ENCODE results near the gene PTPRG. TPM values are rescaled to one million over a fixed set of nuclear protein-coding genes. Genes with fewer than 3 reads are reported as not detected.

Gene PTPRG
- total and polyA plus RNA-seq, 2 experiments from 2014 or later: 8.5 to 34.9 TPM

GRCh38 chr3:62132027-62132602 is 570.7 kb downstream of the PTPRG start:
- WGBS (ENCODE audit: low lambda C conversion rate, missing lambda C conversion rate): 90% methylated on average over 3 of the region's 3 CpGs
- Histone ChIP-seq H3K27ac (no peak overlapping the region), H3K9me2 (replicated peaks; ENCODE audit: insufficient read depth) (no peaks in the 10 kb centered on the region), H3K4me1 (ENCODE audit: insufficient read depth) (peaks cover 4% of the 10 kb centered on the region), H3K36me3 (replicated peaks; ENCODE audit: insufficient read depth, low read depth) (no peaks in the 10 kb centered on the region), H3K9me3 (ENCODE audit: low read depth) (no peaks in the 10 kb centered on the region), H2AFZ (no peak overlapping the region), H4K20me1 (ENCODE audit: insufficient read depth, poor library complexity, severe bottlenecking) (no peaks in the 10 kb centered on the region), H3K4me3 (no peak overlapping the region), H3K4me2 (no peak overlapping the region), H3K79me2 (no peaks in the 10 kb centered on the region), H3K27me3 (no peaks in the 10 kb centered on the region)
- TF ChIP-seq, protein P1, sequence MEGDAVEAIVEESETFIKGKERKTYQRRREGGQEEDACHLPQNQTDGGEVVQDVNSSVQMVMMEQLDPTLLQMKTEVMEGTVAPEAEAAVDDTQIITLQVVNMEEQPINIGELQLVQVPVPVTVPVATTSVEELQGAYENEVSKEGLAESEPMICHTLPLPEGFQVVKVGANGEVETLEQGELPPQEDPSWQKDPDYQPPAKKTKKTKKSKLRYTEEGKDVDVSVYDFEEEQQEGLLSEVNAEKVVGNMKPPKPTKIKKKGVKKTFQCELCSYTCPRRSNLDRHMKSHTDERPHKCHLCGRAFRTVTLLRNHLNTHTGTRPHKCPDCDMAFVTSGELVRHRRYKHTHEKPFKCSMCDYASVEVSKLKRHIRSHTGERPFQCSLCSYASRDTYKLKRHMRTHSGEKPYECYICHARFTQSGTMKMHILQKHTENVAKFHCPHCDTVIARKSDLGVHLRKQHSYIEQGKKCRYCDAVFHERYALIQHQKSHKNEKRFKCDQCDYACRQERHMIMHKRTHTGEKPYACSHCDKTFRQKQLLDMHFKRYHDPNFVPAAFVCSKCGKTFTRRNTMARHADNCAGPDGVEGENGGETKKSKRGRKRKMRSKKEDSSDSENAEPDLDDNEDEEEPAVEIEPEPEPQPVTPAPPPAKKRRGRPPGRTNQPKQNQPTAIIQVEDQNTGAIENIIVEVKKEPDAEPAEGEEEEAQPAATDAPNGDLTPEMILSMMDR (IDR thresholded peaks at IDR 0.05; ENCODE audit: poor library complexity): no peak
- TF ChIP-seq EZH2phosphoT487 (IDR thresholded peaks at IDR 0.05; ENCODE audit: low read depth, severe bottlenecking, unreplicated experiment) (no peak), EZH2 (IDR thresholded peaks at IDR 0.05; ENCODE audit: borderline replicate concordance) (no peak)
- DNase-seq (ENCODE audit: low spot score): no peak

DNA sequence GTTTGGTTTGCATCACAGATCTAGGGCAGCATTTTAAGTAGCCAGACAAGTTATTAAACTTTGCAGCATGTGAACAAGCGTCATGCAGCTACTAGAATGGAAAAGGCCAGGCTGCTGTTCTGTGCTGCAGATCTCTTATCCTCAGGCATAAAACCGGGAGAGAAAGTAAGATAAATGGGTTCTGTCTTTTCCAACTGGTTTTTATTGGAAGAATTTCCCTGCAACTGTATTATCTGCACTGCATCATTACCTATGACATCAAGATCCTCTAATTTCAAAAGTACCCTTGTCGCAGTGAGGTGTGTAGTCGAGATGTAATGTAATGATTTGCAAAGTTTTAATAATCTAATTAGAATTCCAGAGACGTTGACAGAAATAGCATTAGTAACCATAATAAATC is 571.6 kb downstream of the PTPRG start:
- Histone ChIP-seq H3K27me3 (no peaks in the 10 kb centered on the region), H3K36me3 (replicated peaks; ENCODE audit: insufficient read depth, low read depth) (no peaks in the 10 kb centered on the region), H2AFZ (no peak overlapping the region), H3K4me3 (no peak overlapping the region), H3K4me1 (ENCODE audit: insufficient read depth) (peaks cover 4% of the 10 kb centered on the region), H3K27ac (no peak overlapping the region), H3K4me2 (no peak overlapping the region), H4K20me1 (ENCODE audit: insufficient read depth, poor library complexity, severe bottlenecking) (no peaks in the 10 kb centered on the region), H3K9me3 (ENCODE audit: low read depth) (no peaks in the 10 kb centered on the region), H3K9me2 (replicated peaks; ENCODE audit: insufficient read depth) (no peaks in the 10 kb centered on the region), H3K79me2 (no peaks in the 10 kb centered on the region)
- no peak for DNase-seq (ENCODE audit: low spot score)
- TF ChIP-seq, protein P1 (IDR thresholded peaks at IDR 0.05; ENCODE audit: poor library complexity): no peak
- no peak for TF ChIP-seq EZH2 (IDR thresholded peaks at IDR 0.05; ENCODE audit: borderline replicate concordance)
- 69% methylated on average over 5 of the region's 5 CpGs for WGBS (ENCODE audit: low lambda C conversion rate, missing lambda C conversion rate)

DNA sequence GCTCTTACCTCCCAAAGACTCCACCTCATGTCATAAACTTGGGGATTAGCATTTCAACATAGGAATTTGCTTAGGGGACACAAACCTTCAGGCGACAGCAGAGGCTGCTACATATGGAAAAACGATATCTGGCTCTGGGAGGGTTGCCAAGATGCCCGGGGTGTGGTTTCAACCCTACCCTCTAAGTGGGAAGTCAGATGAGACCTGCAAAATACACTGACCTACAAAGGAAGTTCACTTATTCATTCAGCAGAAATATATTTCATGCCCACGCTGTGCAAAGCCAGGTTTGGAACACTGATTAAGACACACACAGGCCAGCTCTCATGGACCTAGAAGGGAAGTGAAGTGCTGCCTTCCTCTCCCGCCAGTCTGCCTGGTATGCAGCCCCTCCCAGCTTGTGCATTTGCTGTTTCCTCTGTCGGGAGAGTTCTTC is 572.7 kb downstream of the PTPRG start:
- no peak for DNase-seq (ENCODE audit: low spot score)

More for the DNA sequence above, 572.7 kb downstream of the PTPRG start:
- 54% methylated on average over 6 of the region's 6 CpGs for WGBS (ENCODE audit: low lambda C conversion rate, missing lambda C conversion rate)
- H3K27me3 ChIP-seq: no peaks in the 10 kb centered on the region
- TF ChIP-seq EZH2 (IDR thresholded peaks at IDR 0.05; ENCODE audit: borderline replicate concordance) (no peak), EZH2phosphoT487 (IDR thresholded peaks at IDR 0.05; ENCODE audit: low read depth, severe bottlenecking, unreplicated experiment) (no peak)
- TF ChIP-seq, protein P1 (IDR thresholded peaks at IDR 0.05; ENCODE audit: poor library complexity): no peak
- no peaks in the 10 kb centered on the region for H3K9me2 ChIP-seq (replicated peaks; ENCODE audit: insufficient read depth)
- H2AFZ ChIP-seq: no peak overlapping the region
- H3K27ac ChIP-seq: no peak overlapping the region
- no peaks in the 10 kb centered on the region for H3K79me2 ChIP-seq
- H3K36me3 ChIP-seq (replicated peaks; ENCODE audit: insufficient read depth, low read depth): no peaks in the 10 kb centered on the region
- peaks cover 4% of the 10 kb centered on the region for H3K4me1 ChIP-seq (ENCODE audit: insufficient read depth)
- H3K9me3 ChIP-seq (ENCODE audit: low read depth): no peaks in the 10 kb centered on the region
- no peaks in the 10 kb centered on the region for H4K20me1 ChIP-seq (ENCODE audit: insufficient read depth, poor library complexity, severe bottlenecking)
- H3K4me3 ChIP-seq: no peak overlapping the region
- H3K4me2 ChIP-seq: no peak overlapping the region
